Thyroid gland (tissue), 4 donors: ENCODE measurements around the gene MEIOB. TPM values are rescaled to one million over a fixed set of nuclear protein-coding genes. Genes with fewer than 3 reads are reported as not detected.

Experiments
- DNase-seq, 2 donors: peaks; one replicate each; pipeline ENCODE4 v3.0.0-alpha.2; 2019
- H3K27ac ChIP-seq, 3 donors: fragments of 200-600 bp; sonication (generic); 1 replicate in 2 of 3; 2 replicates in 1 of 3; pipeline ENCODE4 v1.5.1; 2016 to 2019; ENCODE audit warnings: mild to moderate bottlenecking in 1 of 3, moderate library complexity in 1 of 3
- H3K27me3 ChIP-seq: fragments of 200-600 bp; sonication (generic); one replicate; pipeline ENCODE4 v1.5.1; 2019
- H3K36me3 ChIP-seq, 2 donors: fragments of 200-600 bp; sonication (generic); one replicate each; pipeline ENCODE4 v1.5.1; 2016 to 2019
- H3K4me1 ChIP-seq, 2 donors: fragments of 200-600 bp; sonication (generic); one replicate each; pipeline ENCODE4 v1.5.1; 2017 to 2019
- H3K4me3 ChIP-seq, 3 donors: fragments of 200-600 bp; sonication (generic); replicated peaks in 1 of 3; 1 replicate in 2 of 3; 2 replicates in 1 of 3; pipeline ENCODE4 v1.5.1; 2016; ENCODE audit warnings: mild to moderate bottlenecking in 1 of 3
- H3K9me3 ChIP-seq: fragments of 200-600 bp; sonication (generic); one replicate; pipeline ENCODE4 v1.5.1; 2017
- CTCF ChIP-seq, 6 experiments: fragments of 200-600 bp in 3 of 6; fragments of 450-650 bp in 3 of 6; sonication (generic) in 3 of 6; IDR thresholded peaks; one replicate each; pipeline ENCODE4 v1.5.1; 2016 to 2019; ENCODE audit warnings: antibody characterized with exemption in 6 of 6, mild to moderate bottlenecking in 2 of 6, inconsistent platforms in 1 of 6, moderate library complexity in 1 of 6
- POLR2A ChIP-seq, 2 donors: fragments of 450-650 bp; IDR thresholded peaks; one replicate each; pipeline ENCODE4 v1.6.1; 2017; ENCODE audit warnings: antibody characterized with exemption in 2 of 2, mild to moderate bottlenecking in 2 of 2, moderate library complexity in 1 of 2
- WGBS, 2 donors: methylation state at CpG; one replicate each; pipeline ENCODE4 v1.1.5; 2017; 5-methylcytosine and 5-hydroxymethylcytosine counted together
- intact Hi-C: fragments of 100-400 bp; cut with DNase I; formaldehyde crosslinking; loops from one replicate; pipeline ENCODE4 v1.15.1; 2023
- total RNA-seq, 4 donors: library from RNA; depleted of rRNA; stranded (reverse); fragments of >200 nt; gene quantifications; one replicate each; pipeline ENCODE4 v1.2.3, GENCODE V29; 2016

The MEIOB gene
- total RNA-seq, 4 donors from 2014 or later, result 0.13 TPM; not detected in 3

DNA sequence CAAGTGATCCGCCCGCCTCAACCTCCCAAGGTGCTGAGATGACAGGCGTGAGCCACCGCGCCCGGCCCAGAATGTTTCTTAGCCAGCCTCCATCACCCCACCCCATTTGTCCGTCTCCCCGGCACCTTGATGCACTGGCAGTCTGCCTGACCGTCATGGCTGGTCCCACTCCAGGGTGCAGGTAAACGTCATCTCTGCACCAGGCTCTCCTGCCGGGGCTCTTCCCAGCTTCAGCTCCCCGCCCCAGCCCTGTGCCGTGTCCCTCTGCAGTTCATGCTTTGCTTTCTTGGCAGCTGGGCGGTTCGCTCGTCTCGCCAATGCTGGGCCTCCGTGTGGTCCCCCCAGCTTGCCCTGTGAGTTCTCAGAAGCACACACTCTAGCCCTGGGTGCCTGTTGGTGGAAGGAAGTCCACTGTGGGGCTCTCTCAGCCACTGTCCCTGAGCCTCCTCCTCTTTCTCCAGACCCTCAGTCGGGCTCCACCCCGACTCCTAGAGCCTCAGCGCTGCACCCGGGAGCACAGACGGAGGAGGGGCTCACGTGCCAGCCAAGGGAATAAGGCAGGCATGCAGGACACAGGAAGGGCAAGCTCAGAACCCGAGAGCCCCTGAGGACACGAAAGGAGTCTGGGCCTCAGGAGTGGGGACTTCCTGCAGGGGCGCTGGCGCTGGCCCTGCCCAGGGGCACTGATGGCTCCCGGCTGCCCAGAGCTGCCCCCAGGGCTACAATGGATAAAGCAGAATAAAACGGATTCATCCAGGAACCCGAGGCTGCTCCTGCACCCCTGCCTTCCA, 34.3 kb upstream of the MEIOB start:
- Histone ChIP-seq H3K9me3 (no peaks in the 10 kb centered on the region), H3K4me1 (peaks cover 0 to 9% of the 10 kb centered on the region in 2 donors), H3K27ac (no peak overlapping the region), H3K4me3 (no peak overlapping the region), H3K27me3 (no peaks in the 10 kb centered on the region), H3K36me3 (no peaks in the 10 kb centered on the region)
- TF ChIP-seq POLR2A (IDR thresholded peaks at IDR 0.05) (no peak), CTCF (IDR thresholded peaks at IDR 0.05) (no peak)
- peak; percentile 64 to 66 for DNase-seq
- WGBS, 2 donors, result 33 to 38% methylated on average over 24 to 28 of the region's 31 CpGs
- intact Hi-C loops, result no loop called here

DNA sequence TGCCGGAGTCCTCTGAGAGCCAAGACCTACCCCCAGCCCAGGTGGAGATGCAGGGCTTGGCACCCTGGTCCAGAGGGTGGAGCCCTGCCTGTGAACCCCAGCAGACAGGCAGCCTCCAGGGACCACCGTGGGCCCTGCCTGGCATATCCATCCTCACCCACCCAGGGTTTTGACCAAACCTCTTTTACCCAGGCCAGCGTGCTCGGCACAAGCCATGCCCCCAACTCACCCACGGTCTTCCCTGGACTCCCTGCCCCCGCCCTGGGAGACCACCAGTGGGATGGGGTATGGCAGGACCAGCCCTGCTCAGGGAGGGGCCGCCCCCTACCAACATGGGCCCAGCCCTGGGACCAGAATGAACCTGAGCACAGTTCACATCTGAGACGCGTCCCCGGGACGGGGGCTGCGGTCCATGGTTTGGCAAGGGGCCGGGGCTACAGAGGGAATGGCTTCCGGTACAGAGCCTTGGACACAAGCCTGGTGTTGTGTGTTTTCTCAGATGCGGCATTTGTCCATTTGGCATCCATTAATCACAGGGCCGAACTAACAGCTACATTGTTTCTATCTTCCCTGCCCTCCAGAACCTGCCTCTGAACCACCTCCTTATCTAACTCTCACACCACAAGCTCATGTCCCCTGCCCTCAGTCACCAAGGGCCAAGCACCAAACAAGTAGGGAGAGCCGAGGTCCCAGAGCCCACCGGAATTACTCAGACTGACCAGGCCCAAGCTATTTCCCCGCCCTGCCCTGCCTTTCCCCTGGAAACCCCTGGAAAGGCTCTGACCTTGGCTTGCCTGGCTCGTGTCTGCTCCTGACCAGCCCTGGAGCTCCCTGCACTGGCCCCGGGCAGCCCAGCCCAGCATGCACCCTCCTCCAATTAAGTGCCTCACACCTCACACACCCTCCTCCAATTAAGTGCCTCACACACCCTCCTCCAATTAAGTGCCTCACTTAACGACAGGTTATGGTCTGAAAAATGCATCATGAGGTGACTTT, 32.2 kb upstream of the MEIOB start:
- Histone ChIP-seq H3K27me3 (no peaks in the 10 kb centered on the region), H3K4me3 (no peak overlapping the region)
- TF ChIP-seq CTCF (IDR thresholded peaks at IDR 0.05), result no peak
- TF ChIP-seq POLR2A (IDR thresholded peaks at IDR 0.05), result no peak

DNA sequence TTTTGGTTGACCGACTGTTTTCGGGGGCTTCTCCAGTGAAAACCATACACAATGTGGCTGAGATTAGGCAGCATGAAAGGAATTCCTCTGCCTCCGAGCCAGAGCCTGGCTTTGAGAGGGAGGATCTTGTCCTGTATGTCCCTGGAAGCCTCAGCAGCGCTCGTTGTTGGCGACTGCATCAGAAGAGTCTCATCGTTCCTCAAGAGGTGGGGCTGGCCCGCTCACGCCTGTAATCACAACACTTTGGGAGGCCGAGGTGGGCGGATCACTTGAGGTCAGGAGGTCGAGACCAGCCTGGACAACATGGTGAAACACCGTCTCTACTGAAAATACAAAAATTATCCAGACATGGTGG, 31.2 kb upstream of the MEIOB start:
- Histone ChIP-seq H3K27ac (no peak overlapping the region), H3K4me3 (no peak overlapping the region), H3K4me1 (peaks cover 0 to 9% of the 10 kb centered on the region in 2 donors), H3K9me3 (no peaks in the 10 kb centered on the region), H3K27me3 (no peaks in the 10 kb centered on the region), H3K36me3 (no peaks in the 10 kb centered on the region)
- intact Hi-C loops, result no loop called here
- 32 to 41% methylated on average over 13 of the region's 13 CpGs for whole genome bisulfite sequencing, 2 donors
- TF ChIP-seq POLR2A (IDR thresholded peaks at IDR 0.05) (no peak), CTCF (IDR thresholded peaks at IDR 0.05) (no peak)
- no peak for DNase-seq

More for the DNA sequence above, 32.2 kb upstream of the MEIOB start:
- intact Hi-C loops, result no loop called here
- Histone ChIP-seq H3K9me3 (no peaks in the 10 kb centered on the region), H3K27ac (no peak overlapping the region), H3K36me3 (no peaks in the 10 kb centered on the region), H3K4me1 (peaks cover 0 to 9% of the 10 kb centered on the region in 2 donors)
- no peak for DNase-seq
- WGBS, 2 donors, result 71 to 80% methylated on average over 22 of the region's 22 CpGs

- H3K27ac ChIP-seq, result no peak overlapping the region
- H3K36me3 ChIP-seq, result no peaks in the 10 kb centered on the region
- 70 to 72% methylated on average over 13 to 20 of the region's 20 CpGs for WGBS, 2 donors
- H3K4me1 ChIP-seq, result peaks cover 0 to 9% of the 10 kb centered on the region in 2 donors
- intact Hi-C loops, result no loop called here
- no peak for DNase-seq
- H3K9me3 ChIP-seq, result no peaks in the 10 kb centered on the region
- no peaks in the 10 kb centered on the region for H3K27me3 ChIP-seq
- TF ChIP-seq CTCF (IDR thresholded peaks at IDR 0.05) (no peak), POLR2A (IDR thresholded peaks at IDR 0.05) (no peak)
- no peak overlapping the region for H3K4me3 ChIP-seq
Observed at GRCh38 chr16:1902547-1903219, 30.7 kb upstream of the MEIOB start.
